GM21390 (cell line): ENCODE data around the gene ZBED4.

ENCODE experiments used
- ATAC-seq: cut with Tn5 transposase; IDR thresholded peaks from one replicate; pipeline ENCODE4 v1.9.1; 2021; ENCODE audit not compliant: unreplicated experiment

The ZBED4 gene

DNA sequence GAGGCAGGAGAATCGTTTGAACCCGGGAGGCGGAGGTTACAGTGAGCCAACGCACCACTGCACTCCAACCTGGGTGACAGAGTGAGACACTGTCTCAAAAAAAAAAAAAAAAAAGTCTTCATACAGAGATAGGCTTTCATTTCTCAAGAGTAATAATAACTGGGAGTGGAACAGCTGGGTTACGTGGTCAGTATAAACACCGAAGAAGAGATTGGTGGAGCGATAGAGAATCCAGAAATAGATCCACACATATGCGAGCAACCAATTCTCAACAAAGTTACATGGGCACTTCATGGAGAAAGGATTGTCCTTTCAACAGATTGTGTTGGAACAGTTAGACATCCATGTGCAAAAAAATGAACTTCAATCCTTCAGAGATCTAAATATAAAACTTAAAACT is 24.6 kb downstream of the ZBED4 start:
- no peak for ATAC-seq

DNA sequence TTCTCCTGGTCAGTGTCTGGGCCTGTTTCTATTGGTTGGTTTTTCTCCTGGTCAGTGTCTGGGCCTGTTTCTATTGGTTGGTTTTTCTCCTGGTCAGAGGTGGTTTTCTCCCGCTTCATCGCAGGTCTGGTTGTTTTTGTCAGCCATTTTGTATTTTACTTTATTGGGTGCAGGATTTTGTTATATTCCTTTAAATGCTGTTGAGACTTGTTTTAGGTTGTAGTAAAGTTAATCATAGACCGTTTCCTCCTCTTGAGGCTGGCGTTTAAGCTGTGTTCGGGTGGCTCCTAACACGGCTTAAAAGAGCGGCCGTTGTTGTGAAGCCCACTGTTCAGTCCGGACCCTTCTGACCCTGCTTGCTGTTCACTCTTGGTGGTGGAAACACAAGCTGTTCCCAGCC is 26.2 kb downstream of the ZBED4 start:
- ATAC-seq = no peak

DNA sequence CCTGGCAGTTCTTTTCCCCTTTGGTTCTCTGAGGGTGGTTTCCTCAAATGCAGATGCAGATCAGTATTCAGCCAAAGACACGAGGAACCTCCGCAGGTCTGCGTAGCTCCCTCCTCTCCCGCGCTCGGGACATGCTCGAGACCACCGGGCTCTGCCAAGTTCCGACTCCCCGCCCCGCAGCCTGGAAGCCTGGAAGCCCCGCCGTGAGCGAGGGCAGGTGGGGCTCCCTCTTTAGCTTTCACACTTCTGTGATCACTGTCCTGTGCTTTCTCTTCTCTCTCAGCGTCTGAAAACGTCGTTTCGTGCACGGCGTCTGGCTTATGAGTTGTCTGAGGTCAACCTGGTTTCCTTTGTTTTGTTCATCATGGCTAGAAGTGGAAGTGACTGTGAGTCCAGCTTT is 26.6 kb downstream of the ZBED4 start:
- ATAC-seq = no peak

DNA sequence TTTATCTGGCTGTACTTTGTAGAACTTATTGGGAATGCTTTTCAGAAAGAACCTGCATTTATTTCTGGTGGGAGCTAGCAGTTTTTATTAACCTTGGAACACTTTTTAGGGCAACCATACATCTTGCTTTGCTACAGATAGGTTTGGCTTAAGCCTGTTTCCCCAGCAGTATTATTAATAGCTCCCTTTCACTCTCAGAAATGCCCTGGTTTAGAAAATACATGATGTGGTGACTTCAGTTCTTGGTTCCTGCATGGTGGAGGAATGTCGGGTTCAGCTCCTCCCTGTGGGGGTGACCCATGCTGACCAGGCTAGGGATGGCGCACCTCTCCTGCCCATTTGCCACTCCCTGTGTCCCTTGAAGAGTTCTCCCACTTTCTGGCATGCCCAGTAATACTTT is 28.2 kb downstream of the ZBED4 start:
- ATAC-seq = no peak

DNA sequence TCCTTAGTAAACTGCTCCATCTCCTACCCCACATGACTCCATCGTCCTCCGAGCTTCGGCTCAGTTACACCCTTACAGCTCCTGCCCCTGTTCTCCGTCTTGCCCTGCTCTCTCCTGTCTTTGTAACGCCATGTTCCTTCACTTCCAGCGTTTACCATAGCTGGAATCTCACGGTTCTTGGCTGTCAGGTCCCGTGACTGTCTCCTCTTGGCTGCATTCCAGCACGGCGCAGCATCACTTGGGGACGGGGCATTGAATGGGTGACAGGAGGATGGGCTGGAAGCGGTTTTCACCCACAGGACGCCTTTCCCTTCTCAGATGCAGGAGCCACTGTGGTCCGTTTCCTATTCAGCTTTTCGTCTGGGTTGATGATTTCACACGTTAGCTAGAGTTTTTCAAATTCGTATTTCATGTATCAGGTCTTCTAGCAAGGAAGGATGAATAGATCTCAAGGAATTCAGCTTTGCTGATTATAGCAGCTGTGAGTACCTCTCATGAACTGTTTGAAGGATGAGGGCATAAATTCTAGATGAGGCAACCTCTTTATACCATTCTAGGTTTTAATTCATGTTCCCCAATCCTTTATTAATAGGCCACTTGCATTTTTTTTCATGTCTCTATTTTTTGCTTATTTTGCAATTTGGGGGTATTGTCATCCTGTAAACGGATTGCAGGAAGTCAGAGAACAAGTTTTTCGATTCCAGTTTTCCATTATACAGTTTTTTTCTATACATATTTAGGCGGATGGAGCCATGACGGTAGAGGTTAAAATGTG is 29.1 kb downstream of the ZBED4 start:
- no peak for ATAC-seq

DNA sequence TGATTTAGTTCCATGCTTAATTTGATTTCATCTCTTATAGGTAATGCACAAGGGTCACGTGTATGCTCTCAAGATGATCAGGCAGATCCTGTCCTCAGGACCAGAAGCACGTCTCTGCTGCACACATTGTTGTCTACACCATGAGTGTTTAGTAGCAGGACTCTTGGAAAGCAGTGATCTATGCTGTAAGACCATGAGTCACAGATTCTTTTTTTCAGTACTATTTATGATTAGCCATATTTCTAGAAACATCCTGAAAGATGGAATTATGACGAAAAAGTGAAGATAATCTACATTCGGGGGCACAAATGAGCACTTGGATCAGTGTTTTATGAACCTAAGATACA is 29.6 kb downstream of the ZBED4 start:
- no peak for ATAC-seq

DNA sequence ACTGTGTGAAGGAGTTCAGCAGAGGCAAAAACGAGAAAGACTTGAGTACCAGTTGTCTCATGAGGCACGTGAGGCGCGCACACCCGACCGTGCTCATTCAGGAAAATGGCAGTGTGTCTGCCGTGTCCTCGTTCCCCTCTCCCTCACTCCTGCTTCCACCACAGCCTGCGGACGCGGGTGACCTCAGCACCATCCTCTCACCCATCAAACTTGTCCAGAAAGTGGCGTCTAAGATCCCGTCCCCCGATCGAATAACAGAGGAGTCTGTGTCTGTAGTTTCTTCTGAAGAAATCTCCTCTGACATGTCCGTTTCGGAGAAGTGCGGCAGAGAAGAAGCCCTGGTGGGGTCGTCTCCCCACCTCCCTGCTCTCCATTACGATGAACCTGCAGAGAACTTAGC is 30.4 kb downstream of the ZBED4 start:
- no peak for ATAC-seq

DNA sequence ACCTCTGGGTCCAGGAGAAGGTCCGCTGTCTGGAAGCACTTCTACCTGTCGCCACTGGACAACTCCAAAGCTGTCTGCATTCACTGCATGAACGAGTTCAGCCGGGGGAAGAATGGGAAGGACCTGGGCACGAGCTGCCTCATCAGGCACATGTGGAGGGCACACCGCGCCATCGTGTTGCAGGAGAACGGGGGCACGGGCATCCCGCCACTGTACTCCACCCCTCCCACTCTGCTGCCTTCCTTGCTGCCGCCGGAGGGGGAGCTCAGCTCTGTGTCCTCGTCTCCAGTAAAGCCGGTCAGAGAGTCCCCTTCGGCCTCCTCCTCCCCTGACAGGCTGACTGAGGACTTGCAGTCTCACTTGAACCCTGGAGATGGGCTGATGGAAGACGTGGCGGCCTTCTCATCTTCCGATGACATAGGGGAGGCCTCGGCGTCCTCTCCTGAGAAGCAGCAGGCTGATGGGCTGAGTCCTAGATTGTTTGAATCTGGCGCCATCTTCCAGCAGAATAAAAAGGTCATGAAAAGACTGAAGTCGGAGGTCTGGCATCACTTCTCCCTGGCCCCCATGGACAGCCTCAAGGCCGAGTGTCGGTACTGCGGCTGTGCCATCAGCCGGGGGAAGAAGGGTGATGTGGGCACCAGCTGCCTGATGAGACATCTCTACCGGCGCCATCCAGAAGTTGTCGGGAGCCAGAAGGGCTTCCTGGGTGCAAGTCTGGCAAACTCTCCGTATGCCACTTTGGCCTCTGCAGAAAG is 31.0 kb downstream of the ZBED4 start:
- no peak for ATAC-seq

DNA sequence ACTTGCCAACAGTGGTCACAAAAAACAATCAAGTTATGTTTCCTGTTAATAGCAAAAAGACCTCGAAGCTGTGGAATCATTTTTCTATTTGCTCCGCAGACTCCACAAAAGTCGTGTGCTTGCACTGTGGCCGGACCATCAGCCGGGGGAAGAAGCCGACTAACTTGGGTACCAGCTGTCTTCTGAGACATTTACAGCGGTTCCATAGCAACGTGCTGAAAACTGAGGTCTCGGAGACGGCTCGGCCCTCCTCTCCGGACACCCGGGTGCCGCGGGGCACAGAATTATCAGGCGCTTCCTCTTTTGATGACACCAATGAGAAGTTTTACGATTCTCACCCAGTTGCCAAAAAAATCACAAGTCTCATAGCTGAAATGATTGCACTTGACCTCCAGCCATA is 31.6 kb downstream of the ZBED4 start:
- no peak for ATAC-seq

DNA sequence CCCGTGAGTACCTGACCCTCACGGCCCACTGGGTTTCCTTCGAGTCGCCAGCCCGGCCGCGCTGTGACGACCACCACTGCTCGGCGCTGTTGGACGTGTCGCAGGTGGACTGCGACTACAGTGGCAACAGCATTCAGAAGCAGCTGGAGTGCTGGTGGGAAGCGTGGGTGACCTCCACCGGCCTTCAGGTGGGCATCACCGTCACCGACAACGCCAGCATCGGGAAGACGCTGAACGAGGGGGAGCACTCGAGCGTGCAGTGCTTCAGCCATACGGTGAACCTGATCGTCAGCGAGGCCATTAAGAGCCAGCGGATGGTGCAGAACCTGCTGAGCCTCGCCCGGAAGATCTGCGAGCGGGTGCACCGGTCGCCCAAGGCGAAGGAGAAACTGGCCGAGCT is 32.2 kb downstream of the ZBED4 start:
- no peak for ATAC-seq

DNA sequence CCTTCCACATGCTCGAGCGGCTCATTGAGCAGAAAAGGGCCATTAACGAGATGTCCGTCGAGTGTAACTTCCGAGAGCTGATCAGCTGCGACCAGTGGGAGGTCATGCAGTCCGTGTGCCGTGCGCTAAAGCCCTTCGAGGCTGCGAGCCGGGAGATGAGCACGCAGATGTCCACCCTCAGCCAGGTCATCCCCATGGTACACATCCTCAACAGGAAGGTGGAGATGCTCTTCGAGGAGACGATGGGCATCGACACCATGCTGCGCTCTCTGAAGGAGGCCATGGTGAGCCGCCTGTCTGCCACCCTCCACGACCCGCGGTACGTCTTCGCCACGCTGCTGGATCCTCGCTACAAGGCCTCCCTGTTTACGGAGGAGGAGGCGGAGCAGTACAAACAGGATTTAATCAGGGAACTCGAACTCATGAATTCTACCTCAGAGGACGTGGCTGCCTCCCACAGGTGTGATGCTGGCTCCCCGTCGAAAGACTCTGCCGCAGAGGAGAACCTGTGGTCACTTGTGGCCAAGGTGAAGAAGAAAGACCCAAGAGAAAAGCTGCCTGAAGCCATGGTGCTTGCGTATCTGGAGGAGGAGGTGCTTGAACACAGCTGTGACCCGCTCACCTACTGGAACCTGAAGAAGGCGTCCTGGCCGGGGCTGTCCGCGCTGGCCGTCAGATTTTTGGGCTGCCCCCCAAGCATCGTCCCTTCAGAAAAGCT is 32.9 kb downstream of the ZBED4 start:
- no peak for ATAC-seq

DNA sequence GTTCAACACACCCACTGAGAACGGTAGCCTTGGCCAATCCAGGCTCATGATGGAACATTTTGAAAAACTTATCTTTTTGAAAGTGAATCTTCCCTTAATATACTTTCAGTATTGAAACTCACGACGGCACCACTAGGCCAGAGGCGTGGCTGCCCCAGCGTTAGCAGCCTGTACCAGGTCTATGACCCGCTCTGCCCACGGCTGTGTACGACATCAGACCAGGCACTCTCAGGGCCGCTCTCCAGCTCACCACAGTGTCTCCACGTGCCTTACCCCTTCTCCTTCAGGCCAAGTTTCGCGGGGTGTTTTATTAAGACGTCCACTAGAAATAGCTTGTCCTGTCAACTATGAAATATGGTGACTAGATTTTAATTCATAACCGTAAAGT is 33.4 kb downstream of the ZBED4 start:
- ATAC-seq = no peak

DNA sequence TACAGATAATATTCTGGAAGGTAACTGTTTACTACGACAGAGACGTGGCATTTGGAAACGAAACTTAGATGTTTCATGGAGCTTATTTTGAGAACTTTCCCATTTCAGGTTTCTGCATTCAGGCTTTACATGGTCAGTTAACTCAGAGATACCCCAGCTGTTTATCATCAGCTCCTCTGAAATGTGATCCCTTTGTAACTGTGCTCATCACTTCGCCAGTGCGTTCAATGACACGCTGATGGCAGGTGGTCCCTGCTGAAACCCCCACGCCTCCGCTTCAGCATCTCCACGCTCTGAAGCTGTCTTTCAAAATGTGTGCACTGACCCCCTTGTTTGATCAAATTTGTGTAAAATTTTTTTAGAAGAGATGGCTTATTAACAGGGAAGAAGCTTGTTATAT is 34.1 kb downstream of the ZBED4 start:
- no peak for ATAC-seq

DNA sequence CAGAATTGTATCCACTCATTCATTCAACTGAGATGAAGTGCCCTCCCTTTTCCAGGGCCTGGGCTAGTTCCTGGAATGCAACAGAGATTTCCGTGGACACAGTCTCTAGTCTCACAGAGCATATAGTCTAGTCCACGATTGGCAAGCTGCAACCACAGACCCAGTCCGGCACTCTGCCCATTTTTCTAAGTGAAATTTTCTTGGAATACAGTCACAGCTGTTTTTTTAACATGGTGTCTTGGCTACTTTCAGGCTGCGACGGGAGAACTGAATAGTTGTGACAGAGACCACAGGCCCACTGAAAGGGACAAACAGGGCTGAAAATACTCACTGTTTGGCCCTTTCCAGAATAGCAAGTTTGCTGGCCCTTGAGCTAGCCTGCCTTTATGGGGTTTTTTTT is 35.4 kb downstream of the ZBED4 start:
- ATAC-seq = no peak

DNA sequence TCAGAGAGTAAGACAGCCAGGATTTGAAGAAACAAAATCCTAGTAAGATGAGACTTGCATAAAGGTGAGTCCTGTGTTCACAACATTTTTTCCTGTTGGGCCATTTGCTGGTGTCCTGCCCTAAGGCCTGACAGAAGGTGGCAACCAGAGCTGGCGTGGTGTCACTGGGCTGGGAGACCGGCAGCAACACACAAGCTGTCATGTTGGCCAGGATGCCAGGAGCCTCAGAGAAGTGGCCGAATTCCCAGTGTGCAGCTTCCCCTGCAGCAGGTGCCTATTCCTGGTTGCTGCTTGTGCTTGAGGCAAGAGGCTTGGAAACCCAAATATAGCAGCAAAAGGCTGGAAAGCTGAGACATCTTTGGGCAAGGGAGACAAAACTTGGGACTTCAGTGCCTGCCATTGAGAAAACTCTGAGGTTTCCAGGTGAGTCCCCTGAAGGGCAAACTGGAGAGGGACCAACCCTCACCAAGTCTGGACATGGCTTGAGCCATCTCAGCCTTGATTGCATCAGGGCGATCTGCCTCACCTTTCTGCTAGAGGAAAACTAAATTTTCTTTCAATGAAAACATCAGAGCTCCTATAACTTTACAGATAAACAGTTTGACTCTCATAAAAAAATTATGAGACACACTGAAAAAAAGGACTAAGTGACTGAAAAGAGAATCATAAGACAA is 38.7 kb downstream of the ZBED4 start:
- no peak for ATAC-seq

DNA sequence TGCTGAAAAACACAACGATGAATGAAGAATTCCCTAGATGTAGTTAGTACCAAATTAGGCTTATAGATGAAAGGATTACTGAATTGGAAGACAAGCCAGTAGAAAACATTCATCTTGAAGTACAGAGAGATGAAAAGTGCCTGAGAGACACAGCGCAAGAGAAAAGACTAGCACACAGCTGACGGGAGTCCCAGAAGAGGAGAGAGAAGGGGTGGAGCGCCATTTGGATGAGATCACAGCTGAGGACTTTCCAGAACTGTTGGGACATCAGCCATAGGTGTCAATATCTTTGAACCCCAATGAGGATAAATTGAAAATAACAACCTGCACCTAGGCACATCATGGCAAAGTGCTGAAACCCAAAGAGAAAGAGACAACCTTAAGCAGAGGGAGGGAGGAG is 39.4 kb downstream of the ZBED4 start:
- ATAC-seq = no peak

DNA sequence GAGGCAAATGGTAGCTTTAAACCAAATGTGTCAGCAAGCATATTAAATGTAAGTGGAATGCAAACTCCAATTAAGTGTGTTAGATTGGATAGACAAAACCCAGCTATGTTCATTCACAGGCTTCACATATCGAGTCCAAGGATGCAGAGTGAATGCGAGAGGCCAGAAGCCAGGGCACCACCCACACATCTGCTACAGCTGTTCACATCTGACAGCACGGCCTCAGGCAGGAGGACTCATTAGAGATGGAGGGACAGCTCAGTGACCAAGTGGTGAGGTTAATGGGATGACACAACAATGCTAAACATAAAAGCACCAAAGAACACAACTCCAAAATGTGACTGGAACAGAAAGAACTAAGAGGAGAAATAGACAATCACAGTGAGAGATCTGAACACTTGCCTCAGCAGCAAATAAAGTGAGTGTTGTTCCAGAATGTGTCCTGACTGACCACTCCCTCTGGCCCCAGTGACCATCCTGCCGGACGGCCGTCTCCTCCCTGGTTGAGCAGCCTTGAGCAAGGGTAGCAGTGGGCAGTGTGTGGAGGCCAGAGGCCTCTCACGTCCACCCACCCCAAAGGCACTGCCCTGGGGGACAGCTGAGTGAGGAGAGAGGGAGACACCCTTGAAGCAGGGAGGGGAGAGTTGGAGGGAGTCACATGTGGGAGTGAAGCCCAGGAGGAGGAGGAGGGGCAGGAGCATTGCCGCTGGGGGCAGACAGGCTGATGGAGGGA is 40.8 kb downstream of the ZBED4 start:
- no peak for ATAC-seq

DNA sequence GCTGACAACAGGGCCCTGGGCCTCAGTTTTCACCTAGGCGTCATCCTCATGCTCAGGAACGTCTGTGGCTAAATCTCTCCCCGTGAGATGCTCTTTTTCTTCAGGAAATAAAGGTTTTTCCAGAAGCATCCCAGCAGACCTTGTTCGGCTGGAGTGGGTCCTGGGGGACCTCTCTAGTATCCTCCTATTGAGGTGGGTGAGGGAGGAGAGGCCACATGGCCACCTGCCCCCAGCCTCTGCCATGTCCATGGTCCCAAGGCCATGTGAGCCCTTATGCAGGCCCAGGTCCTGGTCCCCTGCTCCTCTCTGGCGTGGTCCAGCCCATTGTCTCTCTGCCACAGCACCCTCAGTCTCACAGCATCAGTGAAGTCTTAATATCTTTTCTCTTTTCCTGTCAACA is 42.6 kb downstream of the ZBED4 start:
- ATAC-seq = no peak

DNA sequence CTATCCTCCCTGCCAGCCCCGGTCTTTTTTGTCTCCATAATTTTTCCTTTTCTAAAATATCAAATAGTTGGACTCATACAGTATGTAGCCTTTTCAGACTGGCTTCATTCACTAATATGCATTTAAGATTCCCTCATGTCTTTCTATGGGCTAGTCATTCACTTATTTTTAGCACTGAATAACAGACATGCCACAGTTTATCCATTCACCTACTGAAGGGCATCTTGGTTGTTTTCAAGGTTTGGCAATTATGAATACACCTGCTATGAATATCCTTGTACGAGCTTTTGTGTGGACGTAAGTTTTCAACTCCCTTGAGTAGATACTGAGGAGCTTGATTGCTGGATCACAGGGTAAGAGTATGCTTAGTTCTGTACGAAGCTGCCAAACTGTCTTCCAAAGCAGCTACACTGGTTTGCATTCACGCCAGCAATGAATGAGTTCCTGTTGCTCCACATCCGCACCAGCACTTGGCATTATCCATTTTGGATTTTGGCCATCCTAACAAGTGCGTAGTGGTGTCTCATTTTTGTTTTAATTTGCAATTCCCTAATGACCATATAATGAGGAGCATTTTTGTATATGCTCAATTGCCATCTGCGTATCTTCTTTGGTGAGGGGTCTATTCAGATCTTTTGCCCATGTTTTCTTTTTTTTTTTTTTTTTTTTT is 43.5 kb downstream of the ZBED4 start:
- no peak for ATAC-seq

DNA sequence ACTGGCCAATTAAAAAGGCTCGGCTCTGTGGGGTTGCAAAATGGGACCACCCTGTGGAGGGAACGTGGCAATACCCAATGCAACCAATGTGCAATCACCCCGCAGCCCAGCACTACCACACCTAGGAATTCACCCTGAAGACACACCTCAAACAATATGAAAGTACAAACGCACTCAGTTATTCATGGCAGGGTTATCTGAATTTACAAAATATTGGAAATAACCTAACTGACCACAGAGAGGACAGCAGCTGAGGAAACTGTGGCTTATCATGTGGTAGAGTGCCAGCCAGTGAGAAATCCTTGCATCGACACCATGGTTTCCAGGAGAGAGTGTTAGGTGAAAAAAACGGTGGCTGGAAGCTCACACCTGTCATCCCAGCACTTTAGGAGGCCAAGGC is 45.9 kb downstream of the ZBED4 start:
- ATAC-seq = no peak
